AG08396 (cell line): ENCODE data around the gene ITGAX.
A peak's percentile ranks its signal among the peaks of the same experiment; 100 is the strongest.
"Not testable (repeated sequence)": the region's sequence is repeated elsewhere in the genome, so short reads cannot be mapped to it uniquely, and the experiment has no call there.

Source experiments
- DNase-seq: peaks from one replicate; pipeline ENCODE4 v3.0.0; 2012; ENCODE audit warnings: low spot score, mixed read lengths

The ITGAX gene

DNA sequence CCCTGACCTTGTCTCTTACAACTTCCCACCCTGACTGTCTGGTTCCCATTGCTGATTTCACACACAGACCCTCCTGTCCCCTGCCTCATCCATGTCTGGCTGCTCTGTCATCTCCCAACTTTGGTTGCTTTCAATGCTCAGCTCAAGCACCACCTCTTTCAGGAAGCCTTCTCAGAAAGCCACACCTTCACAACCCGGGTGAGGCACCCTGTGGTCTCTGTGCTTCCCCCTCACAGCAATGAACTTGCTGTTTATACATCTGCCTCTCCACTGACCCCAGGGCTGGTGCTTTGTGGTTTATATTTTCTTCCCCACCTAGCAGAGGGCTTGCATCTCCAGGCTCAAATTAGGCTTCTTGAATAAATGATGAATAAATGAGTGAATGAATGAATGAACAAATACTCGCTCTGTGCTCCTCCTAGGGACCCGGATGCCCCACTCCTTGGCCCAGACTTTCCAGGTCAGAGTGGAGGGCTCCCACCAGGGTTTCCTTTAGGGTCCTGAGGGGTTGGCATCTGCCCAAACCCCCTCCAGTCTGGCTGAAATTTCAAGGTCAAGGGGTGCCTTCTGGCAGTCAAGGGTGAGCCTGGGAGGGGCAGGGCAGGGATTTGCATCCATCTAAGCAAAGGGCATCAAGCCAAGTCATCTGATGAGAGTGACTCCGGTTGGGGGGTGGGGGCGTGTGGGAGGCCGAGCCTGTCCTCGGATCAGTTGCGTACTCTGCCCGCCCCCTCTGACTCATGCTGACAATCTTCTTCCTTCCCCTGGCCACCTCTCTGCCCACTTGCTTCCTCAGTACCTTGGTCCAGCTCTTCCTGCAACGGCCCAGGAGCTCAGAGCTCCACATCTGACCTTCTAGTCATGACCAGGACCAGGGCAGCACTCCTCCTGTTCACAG is at the start of gene ITGAX:
Gene ITGAX, plus strand, starts transcription at position 783 of the 898 bp plus-strand sequence. Its CDS starts 79 bp downstream, at position 862.
- DNase-seq, result peak; percentile 43

DNA sequence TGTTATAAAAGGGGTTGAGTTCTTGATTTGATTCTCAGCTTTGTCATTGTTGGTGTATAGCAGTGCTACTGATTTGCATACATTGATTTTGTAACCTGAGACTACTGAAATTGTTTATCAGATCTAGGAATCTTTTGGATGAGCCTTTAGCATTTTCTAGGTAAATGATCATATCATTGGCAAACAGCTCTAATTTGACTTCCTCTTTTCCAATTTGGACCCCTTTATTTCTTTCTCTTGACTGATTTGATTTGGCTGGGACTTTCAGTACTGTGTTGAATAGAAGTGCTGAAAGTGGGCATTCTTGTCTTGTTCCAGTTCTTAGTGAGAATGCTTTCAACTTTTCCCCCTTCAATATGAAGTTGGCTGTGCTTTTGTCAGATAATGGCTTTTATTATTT is 49.8 kb upstream of the ITGAX start:
- no peak for DNase-seq

DNA sequence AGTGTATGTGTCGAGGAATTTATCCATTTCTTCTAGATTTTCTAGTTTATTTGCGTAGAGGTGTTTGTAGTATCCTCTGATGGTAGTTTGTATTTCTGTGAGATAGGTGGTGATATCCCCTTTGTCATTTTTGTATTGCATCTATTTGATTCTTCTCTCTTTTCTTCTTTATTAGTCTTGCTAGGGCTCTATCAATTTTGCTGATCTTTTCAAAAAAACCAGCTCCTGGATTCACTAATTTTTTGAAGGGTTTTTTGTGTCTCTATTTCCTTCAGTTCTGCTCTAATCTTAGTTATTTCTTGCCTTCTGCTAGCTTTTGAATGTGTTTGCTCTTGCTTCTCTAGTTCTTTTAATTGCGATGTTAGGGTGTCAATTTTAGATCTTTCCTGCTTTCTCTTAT is 46.6 kb upstream of the ITGAX start:
- DNase-seq, result not testable (repeated sequence)

DNA sequence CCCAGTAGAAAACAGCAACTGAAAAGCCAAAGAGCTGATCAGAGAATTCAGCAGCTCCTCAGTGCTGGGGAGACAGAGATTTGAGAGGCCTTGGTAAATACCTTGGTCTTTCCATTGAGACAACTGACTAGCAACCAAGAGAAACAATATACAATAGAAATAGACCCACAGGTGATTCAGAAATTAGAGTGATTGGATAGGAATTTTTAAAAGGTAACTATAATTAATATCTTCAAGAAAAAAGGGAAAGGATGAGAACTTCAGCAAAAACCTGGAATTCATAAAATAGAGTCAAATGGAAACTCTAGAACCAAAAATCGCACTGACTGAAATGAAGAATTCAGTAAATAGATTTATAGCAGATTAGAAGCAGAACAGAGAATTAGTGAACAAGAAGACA is 32.5 kb upstream of the ITGAX start:
- DNase-seq, result no peak

DNA sequence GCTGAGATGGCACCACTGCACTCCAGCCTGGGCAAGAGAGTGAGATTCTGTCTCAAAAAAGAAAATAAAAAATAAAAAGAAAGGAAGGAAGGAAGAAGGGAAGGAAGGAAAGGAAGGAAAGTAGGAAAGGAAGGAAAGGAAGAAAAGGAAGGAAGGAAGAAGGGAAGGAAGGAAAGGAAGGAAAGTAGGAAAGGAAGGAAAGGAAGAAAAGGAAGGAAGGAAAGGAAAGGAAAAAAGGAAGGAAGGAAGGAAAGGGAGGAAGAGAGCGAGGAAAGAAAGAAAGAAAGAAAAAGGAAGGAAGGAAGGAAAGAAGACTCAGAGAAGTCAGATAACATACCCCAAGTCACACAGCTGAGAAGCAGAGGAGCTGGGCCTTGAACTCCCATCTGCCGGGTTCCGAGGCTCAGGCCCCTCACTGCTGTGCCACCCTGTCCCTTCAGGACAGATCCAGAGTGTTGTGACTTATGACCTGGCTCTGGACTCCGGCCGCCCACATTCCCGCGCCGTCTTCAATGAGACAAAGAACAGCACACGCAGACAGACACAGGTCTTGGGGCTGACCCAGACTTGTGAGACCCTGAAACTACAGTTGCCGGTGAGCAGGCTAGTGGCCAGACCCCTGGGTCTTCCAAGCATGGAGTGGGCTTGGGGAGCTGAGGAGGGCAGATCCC is 30.9 kb upstream of the ITGAX start:
- no peak for DNase-seq

DNA sequence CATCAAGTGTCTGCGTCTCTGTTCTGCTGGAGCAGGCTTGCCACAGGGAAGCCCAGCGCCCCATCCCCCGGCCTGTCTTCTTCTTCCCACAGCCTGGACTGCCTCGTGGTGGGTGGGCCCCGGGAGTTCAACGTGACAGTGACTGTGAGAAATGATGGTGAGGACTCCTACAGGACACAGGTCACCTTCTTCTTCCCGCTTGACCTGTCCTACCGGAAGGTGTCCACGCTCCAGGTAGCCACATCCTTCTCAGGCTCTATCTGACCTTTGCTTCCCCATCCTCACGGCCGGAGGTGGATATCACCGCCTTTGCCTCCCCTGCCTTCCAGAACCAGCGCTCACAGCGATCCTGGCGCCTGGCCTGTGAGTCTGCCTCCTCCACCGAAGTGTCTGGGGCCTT is 29.8 kb upstream of the ITGAX start:
- no peak for DNase-seq

DNA sequence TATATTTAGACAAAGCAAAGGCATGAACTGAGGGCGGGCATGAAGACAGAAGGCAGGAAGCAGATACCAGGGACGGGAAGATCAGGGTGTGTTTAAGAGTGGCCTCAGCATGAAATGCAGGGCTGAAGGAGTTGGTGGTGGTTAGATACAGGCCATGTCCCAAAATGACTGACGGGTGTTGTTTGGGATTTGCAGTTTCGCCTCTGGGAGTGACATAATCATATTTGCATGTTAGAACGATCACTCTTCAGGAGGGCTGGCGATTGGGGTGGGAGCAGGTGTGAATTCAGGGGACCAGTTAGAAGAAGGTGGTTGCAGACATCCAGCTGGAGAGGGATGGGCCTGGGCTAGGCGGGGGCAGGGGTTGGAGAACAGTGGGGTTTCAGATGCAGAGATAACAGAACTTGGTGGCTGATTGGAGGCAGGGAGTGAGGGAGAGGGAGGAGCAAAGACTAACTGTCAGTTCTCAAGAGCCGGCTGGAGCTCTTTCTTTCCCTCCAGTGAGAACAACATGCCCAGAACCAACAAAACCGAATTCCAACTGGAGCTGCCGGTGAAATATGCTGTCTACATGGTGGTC is 27.2 kb upstream of the ITGAX start:
- DNase-seq, result no peak

DNA sequence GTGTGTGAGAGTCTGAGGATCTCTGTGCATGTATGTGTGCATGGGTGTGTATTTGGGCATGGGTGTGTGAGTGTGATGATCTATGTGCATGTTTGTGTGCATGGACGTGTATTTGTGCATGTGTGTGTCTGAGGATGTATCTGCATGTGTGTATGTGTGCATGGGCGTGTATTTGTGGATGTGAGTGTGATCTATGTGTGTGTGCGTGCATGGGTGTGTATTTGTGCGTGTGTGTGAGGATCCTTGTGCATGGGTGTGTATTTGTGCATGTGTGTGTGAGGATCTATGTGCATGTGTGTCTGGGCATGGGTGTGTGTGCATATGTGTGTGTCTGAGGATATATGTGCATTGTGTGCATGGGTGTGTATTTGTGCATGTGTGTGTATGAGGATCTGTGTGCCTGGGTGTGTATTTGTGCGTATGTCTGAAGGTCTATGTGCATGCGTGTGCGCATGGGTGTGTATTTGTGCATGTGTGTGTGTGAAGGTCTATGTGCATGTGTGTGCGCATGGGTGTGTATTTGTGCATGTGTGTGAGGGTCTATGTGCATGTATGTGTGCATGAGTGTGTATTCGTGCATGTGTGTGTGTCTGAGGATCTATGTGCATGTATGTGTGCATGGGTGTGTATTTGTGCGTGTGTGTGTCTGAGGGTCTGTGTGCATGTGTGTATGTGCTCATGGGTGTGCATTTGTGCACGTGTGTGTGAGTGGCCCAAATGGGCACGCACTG is 26.5 kb upstream of the ITGAX start:
- DNase-seq, result no peak

DNA sequence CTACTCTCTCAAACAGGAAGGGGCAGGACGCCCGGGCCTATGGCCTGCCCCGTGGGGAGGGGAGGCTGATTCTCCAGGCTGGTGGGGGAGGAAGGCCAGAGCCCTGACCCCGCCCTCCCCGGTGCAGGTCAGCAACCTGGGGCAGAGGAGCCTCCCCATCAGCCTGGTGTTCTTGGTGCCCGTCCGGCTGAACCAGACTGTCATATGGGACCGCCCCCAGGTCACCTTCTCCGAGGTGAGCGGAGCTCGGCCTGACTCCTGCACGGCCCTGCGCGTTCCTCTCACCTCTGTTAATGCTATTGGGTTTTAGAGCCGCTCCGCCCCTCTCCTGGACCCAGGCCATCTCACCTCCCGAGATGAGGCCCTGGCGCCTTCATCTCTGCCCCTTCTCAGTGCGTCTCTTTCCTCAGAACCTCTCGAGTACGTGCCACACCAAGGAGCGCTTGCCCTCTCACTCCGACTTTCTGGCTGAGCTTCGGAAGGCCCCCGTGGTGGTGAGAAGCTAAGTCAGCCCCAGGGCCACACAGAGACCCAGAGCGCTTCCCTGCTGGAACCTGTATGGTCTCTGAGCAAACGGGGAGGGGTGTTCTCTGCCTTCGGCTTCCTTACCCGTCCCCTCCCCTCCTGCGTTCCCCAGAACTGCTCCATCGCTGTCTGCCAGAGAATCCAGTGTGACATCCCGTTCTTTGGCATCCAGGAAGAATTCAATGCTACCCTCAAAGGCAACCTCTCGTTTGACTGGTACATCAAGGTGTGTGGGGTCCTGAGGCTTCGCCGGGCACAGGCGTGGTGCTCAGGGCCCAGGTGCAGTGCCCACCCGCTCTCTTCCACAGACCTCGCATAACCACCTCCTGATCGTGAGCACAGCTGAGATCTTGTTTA is 25.1 kb upstream of the ITGAX start:
- DNase-seq, result peak; percentile 4

DNA sequence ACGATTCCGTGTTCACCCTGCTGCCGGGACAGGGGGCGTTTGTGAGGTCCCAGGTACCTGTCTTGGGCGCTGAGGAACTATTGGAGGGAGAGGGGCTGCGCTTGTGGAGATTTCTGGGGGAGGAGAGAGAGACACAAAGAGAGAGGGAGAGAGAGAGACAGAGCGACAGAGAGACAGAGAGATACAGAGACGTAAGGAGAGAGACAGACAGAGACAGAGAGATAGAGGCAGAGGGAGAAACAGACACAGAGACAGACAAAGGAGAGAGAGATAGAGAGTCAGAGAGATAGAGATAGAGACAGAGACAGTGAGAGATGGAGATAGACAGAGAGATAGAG is 24.5 kb upstream of the ITGAX start:
- no peak for DNase-seq

DNA sequence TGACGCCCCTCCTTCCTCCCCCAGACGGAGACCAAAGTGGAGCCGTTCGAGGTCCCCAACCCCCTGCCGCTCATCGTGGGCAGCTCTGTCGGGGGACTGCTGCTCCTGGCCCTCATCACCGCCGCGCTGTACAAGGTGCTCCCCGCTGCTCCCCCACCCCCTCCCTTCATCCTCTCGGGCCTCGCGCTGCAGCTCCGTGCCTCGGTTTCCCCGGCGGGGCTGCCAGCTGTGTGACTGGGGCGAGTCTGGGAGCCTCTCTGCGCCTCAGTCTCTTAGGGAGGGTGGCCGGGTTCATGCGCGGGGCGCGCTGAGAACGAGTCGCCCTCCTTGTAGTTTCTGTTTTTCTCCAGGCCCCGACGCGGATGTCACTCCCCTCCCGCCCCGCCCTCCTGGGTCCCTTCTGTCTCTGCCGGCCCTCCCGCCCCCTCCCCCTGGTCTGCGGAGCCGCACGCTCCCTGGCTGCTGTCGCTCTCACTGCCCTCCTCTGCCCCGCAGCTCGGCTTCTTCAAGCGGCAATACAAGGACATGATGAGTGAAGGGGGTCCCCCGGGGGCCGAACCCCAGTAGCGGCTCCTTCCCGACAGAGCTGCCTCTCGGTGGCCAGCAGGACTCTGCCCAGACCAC is 23.7 kb upstream of the ITGAX start:
- peak; percentile 10 for DNase-seq

DNA sequence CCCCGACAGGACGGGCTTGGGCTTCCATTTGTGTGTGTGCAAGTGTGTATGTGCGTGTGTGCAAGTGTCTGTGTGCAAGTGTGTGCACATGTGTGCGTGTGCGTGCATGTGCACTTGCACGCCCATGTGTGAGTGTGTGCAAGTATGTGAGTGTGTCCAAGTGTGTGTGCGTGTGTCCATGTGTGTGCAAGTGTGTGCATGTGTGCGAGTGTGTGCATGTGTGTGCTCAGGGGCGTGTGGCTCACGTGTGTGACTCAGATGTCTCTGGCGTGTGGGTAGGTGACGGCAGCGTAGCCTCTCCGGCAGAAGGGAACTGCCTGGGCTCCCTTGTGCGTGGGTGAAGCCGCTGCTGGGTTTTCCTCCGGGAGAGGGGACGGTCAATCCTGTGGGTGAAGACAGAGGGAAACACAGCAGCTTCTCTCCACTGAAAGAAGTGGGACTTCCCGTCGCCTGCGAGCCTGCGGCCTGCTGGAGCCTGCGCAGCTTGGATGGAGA is 23.1 kb upstream of the ITGAX start:
- DNase-seq, result peak; percentile 1

DNA sequence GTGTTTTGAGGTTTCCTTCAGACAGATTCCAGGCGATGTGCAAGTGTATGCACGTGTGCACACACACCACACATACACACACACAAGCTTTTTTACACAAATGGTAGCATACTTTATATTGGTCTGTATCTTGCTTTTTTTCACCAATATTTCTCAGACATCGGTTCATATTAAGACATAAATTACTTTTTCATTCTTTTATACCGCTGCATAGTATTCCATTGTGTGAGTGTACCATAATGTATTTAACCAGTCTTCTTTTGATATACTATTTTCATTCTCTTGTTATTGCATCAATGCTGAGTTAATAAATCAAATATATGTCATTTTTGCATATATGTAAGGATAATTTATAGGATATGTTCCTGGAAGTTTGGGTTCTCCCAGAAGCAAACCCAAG is 22.4 kb upstream of the ITGAX start:
- DNase-seq, result no peak

DNA sequence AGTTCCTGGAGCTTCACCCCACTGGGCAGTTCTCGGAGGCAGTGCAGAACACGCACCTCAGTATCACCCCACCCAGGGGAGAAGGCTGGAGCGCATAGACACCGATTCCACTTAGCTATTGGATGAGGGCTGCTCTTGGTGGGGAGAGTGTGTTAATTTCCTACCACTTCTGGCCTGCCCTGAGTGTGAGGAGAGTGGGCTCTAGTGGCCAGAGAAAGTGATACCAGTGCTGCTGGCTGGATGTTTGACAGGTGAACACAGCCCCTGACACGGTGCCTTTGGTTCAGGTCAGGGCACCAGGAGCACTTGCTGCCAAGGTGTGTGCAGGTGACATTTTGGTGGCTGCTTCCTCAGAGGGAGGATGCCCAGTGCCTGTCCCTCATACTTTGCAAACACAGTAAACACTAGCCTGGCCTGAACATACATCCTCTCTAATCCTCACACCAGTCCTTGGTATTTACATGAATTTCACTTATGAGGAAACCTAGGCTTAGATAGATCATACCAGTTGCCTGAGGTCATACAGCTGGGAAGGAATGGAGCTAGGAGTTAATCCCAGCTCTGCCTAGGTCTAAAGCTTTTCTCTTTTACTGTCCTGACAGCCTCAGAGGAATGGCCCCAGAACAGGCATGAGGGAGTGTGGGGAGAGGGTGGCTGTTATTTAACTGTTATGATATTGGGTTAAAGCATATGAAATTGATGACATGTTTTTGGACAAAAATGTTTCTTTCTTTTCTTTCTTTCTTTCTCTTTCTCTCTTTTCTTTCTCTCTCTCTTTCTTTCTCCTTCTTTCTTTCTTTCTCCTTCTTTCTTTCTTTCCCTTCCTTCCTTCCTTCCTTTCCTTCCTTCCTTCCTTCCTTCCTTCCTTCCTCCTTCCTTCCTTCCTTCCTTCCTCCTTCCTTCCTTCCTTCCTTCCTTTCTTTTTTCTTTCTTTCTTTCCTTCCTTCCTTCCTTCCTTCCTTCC is 21.0 kb upstream of the ITGAX start:
- peak; percentile 24 for DNase-seq

DNA sequence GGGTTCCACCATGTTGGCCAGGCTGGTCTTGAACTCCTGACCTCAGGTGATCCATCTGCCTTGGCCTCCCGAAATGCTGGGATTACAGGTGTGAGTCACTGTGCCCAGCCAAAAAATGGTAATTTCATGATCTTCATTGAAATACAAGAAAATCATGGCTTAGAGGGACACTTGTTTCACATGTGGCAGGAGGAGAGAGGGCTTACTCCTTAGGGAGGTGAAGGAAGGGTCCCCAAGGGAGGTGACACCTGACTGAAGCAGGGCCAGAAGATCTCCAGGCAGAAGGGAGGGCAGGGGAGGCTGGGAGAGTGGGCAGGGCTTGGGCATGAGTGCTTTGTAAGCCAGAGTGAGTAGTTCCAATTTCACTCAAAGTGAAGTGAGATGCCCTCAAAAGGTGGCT is 20.0 kb upstream of the ITGAX start:
- no peak for DNase-seq

DNA sequence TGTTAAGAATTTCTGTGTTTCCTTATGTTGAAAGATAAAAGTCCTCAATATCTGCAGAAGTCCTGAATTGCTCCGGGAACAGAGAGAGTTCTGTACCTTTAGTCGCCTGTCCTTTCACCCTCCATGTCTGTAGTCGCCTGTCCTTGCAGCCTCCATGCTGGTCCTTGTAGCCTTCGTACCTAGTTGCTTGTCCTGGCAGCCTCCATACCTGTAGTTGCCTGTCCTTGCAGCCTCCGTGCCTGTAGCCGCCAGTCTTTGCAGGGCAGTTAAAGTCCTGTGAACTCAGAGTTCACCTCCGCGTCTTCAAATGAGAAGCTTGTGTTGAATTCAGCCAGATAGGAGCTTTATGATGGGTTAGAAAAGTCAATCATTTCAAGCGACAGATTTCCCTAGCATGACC is 19.5 kb upstream of the ITGAX start:
- DNase-seq, result peak; percentile 3

DNA sequence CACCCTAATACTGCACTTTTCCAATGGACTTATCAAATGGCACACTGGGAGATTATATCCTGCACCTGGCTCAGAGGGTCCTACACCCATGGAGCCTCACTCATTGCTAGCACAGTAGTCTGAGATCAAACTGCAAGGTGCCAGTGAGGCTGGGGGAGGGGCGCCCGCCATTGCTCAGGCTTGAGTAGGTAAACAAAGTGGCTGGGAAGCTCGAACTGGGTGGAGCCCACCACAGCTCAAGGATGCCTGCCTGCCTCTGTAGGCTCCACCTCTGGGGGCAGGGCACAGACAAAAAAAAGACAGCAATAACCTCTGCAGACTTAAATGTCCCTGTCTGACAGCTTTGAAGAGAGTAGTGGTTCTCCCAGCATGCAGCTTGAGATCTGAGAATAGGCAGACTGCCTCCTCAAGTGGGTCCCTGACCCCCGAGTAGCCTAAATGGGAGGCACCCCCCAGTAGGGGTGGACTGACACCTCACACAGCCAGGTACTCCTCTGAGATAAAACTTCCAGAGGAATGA is 16.8 kb upstream of the ITGAX start:
- not testable (repeated sequence) for DNase-seq

DNA sequence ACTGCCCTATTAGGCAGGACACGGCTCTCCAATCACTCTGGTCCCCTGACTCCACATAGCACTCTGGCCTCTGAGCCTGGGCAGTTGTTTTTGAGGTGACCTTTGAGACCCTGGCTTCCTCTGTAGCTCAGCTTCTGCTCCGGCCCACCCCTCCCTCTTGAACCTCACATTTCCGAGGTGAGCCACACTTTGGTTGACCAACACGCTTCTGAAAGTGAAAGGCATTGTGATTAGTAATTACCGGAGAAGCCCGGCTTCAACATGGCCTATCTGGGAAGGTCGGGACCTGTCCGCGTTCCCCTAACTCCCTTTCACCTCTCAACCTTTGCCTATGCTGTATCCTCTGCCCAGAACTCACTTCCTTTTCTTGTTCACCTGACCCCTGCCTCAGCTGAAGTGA is 10.3 kb upstream of the ITGAX start:
- no peak for DNase-seq

DNA sequence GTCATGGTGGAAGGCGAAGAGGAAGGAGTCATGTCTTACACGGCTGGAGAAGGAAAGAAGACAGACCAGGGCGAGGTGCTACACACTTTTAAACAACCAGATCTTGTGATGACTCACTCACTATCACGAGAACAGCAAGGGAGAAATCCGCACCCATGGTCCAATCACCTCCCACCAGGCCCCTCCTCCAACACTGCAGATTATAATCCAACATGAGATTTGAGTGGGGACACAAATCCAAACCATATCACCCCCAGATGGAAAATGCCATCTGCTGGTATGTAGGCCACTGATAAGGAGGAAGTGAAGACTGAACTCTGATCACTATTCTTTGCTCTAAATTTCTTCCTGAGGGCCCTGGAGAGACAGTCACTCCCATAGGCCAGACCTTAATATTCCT is 7.5 kb upstream of the ITGAX start:
- no peak for DNase-seq
